ENCODE data around the gene ACTR1B. TPM values are rescaled to one million over a fixed set of nuclear protein-coding genes. Genes with fewer than 3 reads are reported as not detected.

Gene ACTR1B
- total RNA-seq, 6 experiments from 2014 or later, result 63.9 to 76.2 (median 69.2) TPM

- peaks cover 5% of the 10 kb centered on the region; the same call in 1 of the 2 replicates for H3K4me1 Mint-ChIP-seq (ENCODE audit: low read depth)
- no peak for TF ChIP-seq CTCF (IDR thresholded peaks at IDR 0.05)
- peaks cover 4% of the 10 kb centered on the region for H3K27me3 Mint-ChIP-seq (ENCODE audit: insufficient read depth)
- no peak overlapping the region for H3K27ac Mint-ChIP-seq
- no peaks in the 10 kb centered on the region for H3K36me3 Mint-ChIP-seq (ENCODE audit: low read depth)
- DNase-seq, result no peak
- H3K9me3 Mint-ChIP-seq, result no peaks in the 10 kb centered on the region
- no peak overlapping the region for H3K4me3 Mint-ChIP-seq
Observed at GRCh38 chr2:97678298-97678697, 14.5 kb upstream of the ACTR1B start.

DNA sequence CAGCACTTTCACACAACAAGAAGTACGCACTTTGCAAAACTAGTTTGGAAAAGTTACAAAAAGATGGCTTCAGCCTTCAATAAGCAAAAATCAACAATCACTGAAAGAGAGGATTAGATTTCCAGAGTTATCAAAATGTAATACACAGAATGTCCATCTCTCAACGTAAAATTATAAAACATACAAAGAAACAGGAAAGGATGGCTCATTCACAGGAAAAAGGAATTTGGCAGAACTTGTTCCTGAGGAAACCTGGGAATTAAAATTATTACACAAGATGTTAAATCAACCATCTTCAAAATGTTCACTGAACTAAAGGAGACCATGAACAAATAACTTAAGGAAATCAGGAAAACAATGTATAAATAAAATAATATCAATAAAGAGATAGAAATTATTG, 13.6 kb upstream of the ACTR1B start:
- Mint-ChIP-seq H3K27ac (no peak overlapping the region), H3K36me3 (ENCODE audit: low read depth) (no peaks in the 10 kb centered on the region), H3K27me3 (ENCODE audit: insufficient read depth) (peaks cover 4% of the 10 kb centered on the region), H3K9me3 (no peaks in the 10 kb centered on the region), H3K4me1 (ENCODE audit: low read depth) (peaks cover 12% of the 10 kb centered on the region; the same call in 1 of the 2 replicates), H3K4me3 (no peak overlapping the region)
- no peak for DNase-seq
- no peak for TF ChIP-seq CTCF (IDR thresholded peaks at IDR 0.05)

GRCh38 chr2:97676620-97677019, 12.8 kb upstream of the ACTR1B start:
- no peak for DNase-seq
- no peaks in the 10 kb centered on the region for H3K36me3 Mint-ChIP-seq (ENCODE audit: low read depth)
- peaks cover 12% of the 10 kb centered on the region; the same call in 1 of the 2 replicates for H3K4me1 Mint-ChIP-seq (ENCODE audit: low read depth)
- no peak overlapping the region for H3K27ac Mint-ChIP-seq
- no peak overlapping the region for H3K4me3 Mint-ChIP-seq
- TF ChIP-seq CTCF (IDR thresholded peaks at IDR 0.05), result no peak
- peaks cover 2% of the 10 kb centered on the region for H3K27me3 Mint-ChIP-seq (ENCODE audit: insufficient read depth)
- H3K9me3 Mint-ChIP-seq, result no peaks in the 10 kb centered on the region

GRCh38 chr2:97675430-97676113, 11.7 kb upstream of the ACTR1B start:
- Mint-ChIP-seq H3K4me3 (no peak overlapping the region), H3K27me3 (ENCODE audit: insufficient read depth) (peaks cover 2% of the 10 kb centered on the region), H3K9me3 (no peaks in the 10 kb centered on the region), H3K4me1 (ENCODE audit: low read depth) (peaks cover 12% of the 10 kb centered on the region; the same call in 1 of the 2 replicates), H3K36me3 (ENCODE audit: low read depth) (no peaks in the 10 kb centered on the region), H3K27ac (no peak overlapping the region)
- DNase-seq, result no peak
- TF ChIP-seq CTCF (IDR thresholded peaks at IDR 0.05), result no peak

DNA sequence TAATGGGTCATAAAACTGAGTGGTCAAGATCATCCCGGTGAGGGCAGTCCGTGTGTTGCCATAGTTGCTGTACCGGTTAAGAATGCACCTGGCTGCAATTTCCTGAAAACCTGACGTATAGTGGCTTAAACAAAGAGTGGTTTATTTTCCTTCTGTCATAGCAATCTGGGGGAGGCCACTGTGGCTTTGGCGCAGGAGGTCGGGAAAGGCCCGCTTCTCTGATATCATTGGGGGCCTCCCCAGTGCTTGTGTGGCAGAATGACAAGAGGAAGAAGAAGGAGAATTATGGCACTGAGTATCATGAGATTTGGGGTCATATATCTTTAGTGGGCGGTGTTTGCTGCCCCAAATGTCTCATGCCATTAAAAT, 10.1 kb upstream of the ACTR1B start:
- Mint-ChIP-seq H3K27ac (no peak overlapping the region), H3K4me3 (no peak overlapping the region), H3K27me3 (ENCODE audit: insufficient read depth) (no peaks in the 10 kb centered on the region; the same call in 1 of the 2 replicates), H3K4me1 (ENCODE audit: low read depth) (peaks cover 12% of the 10 kb centered on the region; the same call in 1 of the 2 replicates), H3K9me3 (no peaks in the 10 kb centered on the region), H3K36me3 (ENCODE audit: low read depth) (no peaks in the 10 kb centered on the region)
- no peak for TF ChIP-seq CTCF (IDR thresholded peaks at IDR 0.05)
- no peak for DNase-seq

Data from HFFc6 (cell line).